Neuron (in vitro differentiated cells): ENCODE measurements around the gene RAB8A.

Experiments used
- H2AFZ ChIP-seq: one replicate; pipeline ENCODE4 v1.6.1; 2013; ENCODE audit warnings: low read depth, mild to moderate bottlenecking, inconsistent platforms, low read length, moderate library complexity
- H3K27me3 ChIP-seq: one replicate; pipeline ENCODE4 v1.6.1; 2013; ENCODE audit warnings: low read length; ENCODE audit not compliant: insufficient read depth
- H3K36me3 ChIP-seq: one replicate; pipeline ENCODE4 v1.6.1; 2013; ENCODE audit warnings: low read length; ENCODE audit not compliant: insufficient read depth
- H3K4me1 ChIP-seq: one replicate; pipeline ENCODE4 v1.6.1; 2013; ENCODE audit warnings: low read length; ENCODE audit not compliant: insufficient read depth
- H3K4me3 ChIP-seq: 2 replicates; pipeline ENCODE4 v1.5.1; 2013; ENCODE audit warnings: mild to moderate bottlenecking, low read length, moderate library complexity
- H3K9me3 ChIP-seq: one replicate; pipeline ENCODE4 v1.6.1; 2013; ENCODE audit warnings: low read length

RAB8A gene

GRCh38 chr19:16146112-16146511 is 34.4 kb downstream of the RAB8A start:
- Histone ChIP-seq H3K9me3 (no peaks in the 10 kb centered on the region), H3K27me3 (peaks cover 3% of the 10 kb centered on the region), H3K36me3 (no peaks in the 10 kb centered on the region), H3K4me1 (no peaks in the 10 kb centered on the region), H3K4me3 (no peak overlapping the region), H2AFZ (no peak overlapping the region)

GRCh38 chr19:16148443-16149229 is 36.9 kb downstream of the RAB8A start:
- Histone ChIP-seq H3K36me3 (no peaks in the 10 kb centered on the region), H3K4me3 (no peak overlapping the region), H3K9me3 (no peaks in the 10 kb centered on the region), H3K27me3 (no peaks in the 10 kb centered on the region), H3K4me1 (no peaks in the 10 kb centered on the region), H2AFZ (no peak overlapping the region)

- no peak overlapping the region for H3K4me3 ChIP-seq
- H3K27me3 ChIP-seq, result no peaks in the 10 kb centered on the region
- H3K9me3 ChIP-seq, result no peaks in the 10 kb centered on the region
- H3K36me3 ChIP-seq, result no peaks in the 10 kb centered on the region
- H3K4me1 ChIP-seq, result no peaks in the 10 kb centered on the region
- no peak overlapping the region for H2AFZ ChIP-seq
These were observed 42.1 kb downstream of the RAB8A start for GRCh38 chr19:16153582-16154336.

GRCh38 chr19:16154557-16154956 is 42.9 kb downstream of the RAB8A start:
- H3K9me3 ChIP-seq, result no peaks in the 10 kb centered on the region
- no peaks in the 10 kb centered on the region for H3K27me3 ChIP-seq
- no peak overlapping the region for H2AFZ ChIP-seq
- no peaks in the 10 kb centered on the region for H3K4me1 ChIP-seq
- H3K36me3 ChIP-seq, result no peaks in the 10 kb centered on the region
- H3K4me3 ChIP-seq, result no peak overlapping the region

- H2AFZ ChIP-seq, result no peak overlapping the region
- H3K9me3 ChIP-seq, result no peaks in the 10 kb centered on the region
- H3K36me3 ChIP-seq, result no peaks in the 10 kb centered on the region
- H3K4me1 ChIP-seq, result no peaks in the 10 kb centered on the region
- H3K27me3 ChIP-seq, result no peaks in the 10 kb centered on the region
- no peak overlapping the region for H3K4me3 ChIP-seq
These were observed 43.4 kb downstream of the RAB8A start for GRCh38 chr19:16155128-16155527.

- no peaks in the 10 kb centered on the region for H3K4me1 ChIP-seq
- H3K27me3 ChIP-seq, result no peaks in the 10 kb centered on the region
- no peaks in the 10 kb centered on the region for H3K9me3 ChIP-seq
- H3K36me3 ChIP-seq, result no peaks in the 10 kb centered on the region
- no peak overlapping the region for H2AFZ ChIP-seq
- no peak overlapping the region for H3K4me3 ChIP-seq
These were observed 45.2 kb downstream of the RAB8A start for GRCh38 chr19:16156904-16157303.

GRCh38 chr19:16157601-16158000 is 45.9 kb downstream of the RAB8A start:
- H3K27me3 ChIP-seq, result no peaks in the 10 kb centered on the region
- H2AFZ ChIP-seq, result no peak overlapping the region
- H3K9me3 ChIP-seq, result no peaks in the 10 kb centered on the region
- no peaks in the 10 kb centered on the region for H3K4me1 ChIP-seq
- no peaks in the 10 kb centered on the region for H3K36me3 ChIP-seq
- H3K4me3 ChIP-seq, result no peak overlapping the region

GRCh38 chr19:16159655-16160054 is 48.0 kb downstream of the RAB8A start:
- Histone ChIP-seq H3K36me3 (no peaks in the 10 kb centered on the region), H3K9me3 (no peaks in the 10 kb centered on the region), H3K4me1 (no peaks in the 10 kb centered on the region), H3K4me3 (no peak overlapping the region), H3K27me3 (peaks cover 2% of the 10 kb centered on the region), H2AFZ (no peak overlapping the region)

GRCh38 chr19:16160445-16160942 is 48.8 kb downstream of the RAB8A start:
- H2AFZ ChIP-seq, result no peak overlapping the region
- H3K9me3 ChIP-seq, result no peaks in the 10 kb centered on the region
- H3K27me3 ChIP-seq, result peaks cover 2% of the 10 kb centered on the region
- no peaks in the 10 kb centered on the region for H3K4me1 ChIP-seq
- H3K36me3 ChIP-seq, result no peaks in the 10 kb centered on the region
- no peak overlapping the region for H3K4me3 ChIP-seq

GRCh38 chr19:16160943-16161560 is 49.4 kb downstream of the RAB8A start:
- Histone ChIP-seq H3K9me3 (no peaks in the 10 kb centered on the region), H3K36me3 (no peaks in the 10 kb centered on the region), H3K4me3 (no peak overlapping the region), H3K4me1 (no peaks in the 10 kb centered on the region), H2AFZ (no peak overlapping the region), H3K27me3 (peaks cover 2% of the 10 kb centered on the region)

- H3K9me3 ChIP-seq, result no peaks in the 10 kb centered on the region
- H3K36me3 ChIP-seq, result no peaks in the 10 kb centered on the region
- H3K4me1 ChIP-seq, result no peaks in the 10 kb centered on the region
- H3K27me3 ChIP-seq, result peaks cover 2% of the 10 kb centered on the region
- H3K4me3 ChIP-seq, result no peak overlapping the region
- no peak overlapping the region for H2AFZ ChIP-seq
These were observed 50.2 kb downstream of the RAB8A start for GRCh38 chr19:16161840-16162239.

- H3K4me1 ChIP-seq, result no peaks in the 10 kb centered on the region
- no peaks in the 10 kb centered on the region for H3K36me3 ChIP-seq
- no peaks in the 10 kb centered on the region for H3K9me3 ChIP-seq
- H3K27me3 ChIP-seq, result peaks cover 2% of the 10 kb centered on the region
- no peak overlapping the region for H2AFZ ChIP-seq
- H3K4me3 ChIP-seq, result no peak overlapping the region
These were observed 52.7 kb downstream of the RAB8A start for GRCh38 chr19:16164222-16164890.

GRCh38 chr19:16166417-16166816 is 54.7 kb downstream of the RAB8A start:
- Histone ChIP-seq H3K27me3 (peaks cover 2% of the 10 kb centered on the region), H3K4me1 (no peaks in the 10 kb centered on the region), H2AFZ (no peak overlapping the region)

More at GRCh38 chr19:16166417-16166816, 54.7 kb downstream of the RAB8A start:
- H3K4me3 ChIP-seq, result no peak overlapping the region
- no peaks in the 10 kb centered on the region for H3K9me3 ChIP-seq
- no peaks in the 10 kb centered on the region for H3K36me3 ChIP-seq
